T-cell (primary cell): ENCODE measurements around the gene KIF16B. TPM values are rescaled to one million over a fixed set of nuclear protein-coding genes. Genes with fewer than 3 reads are reported as not detected.

Source experiments
- ATAC-seq, 4 experiments: fragments of 200-7000 bp in 3 of 4; fragments of 150-1000 bp in 1 of 4; cut with Tn5 transposase; replicated peaks in 1 of 4; 1 replicate in 3 of 4; 2 replicates in 1 of 4; pipeline ENCODE4 v1.10.0; 2021; ENCODE audit warnings: moderate library complexity in 3 of 4, mild to moderate bottlenecking in 2 of 4, moderate number of reproducible peaks in 1 of 4
- CTCF ChIA-PET, 2 donors: fragments of 300-600 bp; sonication (Branson Sonifier 250); formaldehyde crosslinking; loops; one replicate each; lab custom pipeline; 2022; ENCODE audit warnings: antibody characterized with exemption in 2 of 2; lab: Charles Lee
- POLR2A ChIA-PET, 2 donors: fragments of 300-600 bp; sonication (Branson Sonifier 250); formaldehyde crosslinking; loops; one replicate each; lab custom pipeline; 2022; ENCODE audit warnings: antibody characterized with exemption in 2 of 2; lab: Charles Lee
- DNase-seq, 35 experiments: peaks; one replicate each; pipeline versions ENCODE4 v3.0.0 to v3.0.0-alpha.2; 2013 to 2023
- H3K27ac ChIP-seq: one replicate; pipeline ENCODE4 v1.5.1; 2013; ENCODE audit warnings: low read length
- H3K27me3 ChIP-seq, 2 experiments: replicated peaks in 1 of 2; 1 replicate in 1 of 2; 2 replicates in 1 of 2; pipeline versions ENCODE4 v1.6.1 to v1.7.0; 2013; ENCODE audit warnings: low read length in 1 of 2, mixed read lengths in 1 of 2; ENCODE audit not compliant: control insufficient read depth in 2 of 2, insufficient read depth in 2 of 2; ENCODE audit errors: extremely low read depth in 1 of 2
- H3K36me3 ChIP-seq, 2 donors: 1 replicate in 1 of 2; 2 replicates in 1 of 2; pipeline versions ENCODE4 v1.6.1 to v1.7.0; 2013; ENCODE audit warnings: low read length in 1 of 2; ENCODE audit not compliant: control insufficient read depth in 2 of 2, insufficient read depth in 1 of 2; ENCODE audit errors: extremely low read depth in 1 of 2
- H3K4me1 ChIP-seq, 2 experiments: 1 replicate in 1 of 2; 2 replicates in 1 of 2; pipeline versions ENCODE4 v1.6.1 to v1.7.0; 2013; ENCODE audit warnings: low read length in 2 of 2, mixed read lengths in 1 of 2; ENCODE audit not compliant: insufficient read depth in 2 of 2, control insufficient read depth in 1 of 2; ENCODE audit errors: extremely low read depth in 1 of 2
- H3K4me3 ChIP-seq, 2 donors: 1 replicate in 1 of 2; 2 replicates in 1 of 2; pipeline versions ENCODE4 v1.5.1 to v1.7.0; 2013; ENCODE audit warnings: mild to moderate bottlenecking in 2 of 2, low read length in 1 of 2, moderate library complexity in 1 of 2; ENCODE audit not compliant: control insufficient read depth in 1 of 2; ENCODE audit errors: extremely low read depth in 1 of 2
- H3K9me3 ChIP-seq: 2 replicates; pipeline ENCODE4 v1.7.0; 2013
- H3K27ac Mint-ChIP-seq, 2 donors: one replicate each; pipeline ENCODE4 v1.8.0; 2020 to 2021; ENCODE audit warnings: mild to moderate bottlenecking in 2 of 2, mixed read lengths in 2 of 2
- H3K27me3 Mint-ChIP-seq, 2 donors: one replicate each; pipeline ENCODE4 v1.8.0; 2021 to 2022; ENCODE audit warnings: mixed read lengths in 2 of 2
- H3K36me3 Mint-ChIP-seq: one replicate; pipeline ENCODE4 v1.8.0; 2021; ENCODE audit warnings: mixed read lengths
- H3K4me1 Mint-ChIP-seq, 3 donors: one replicate each; pipeline ENCODE4 v1.8.0; 2020 to 2022; ENCODE audit warnings: mixed read lengths in 3 of 3, mild to moderate bottlenecking in 1 of 3
- H3K4me3 Mint-ChIP-seq, 3 donors: one replicate each; pipeline ENCODE4 v1.8.0; 2020 to 2022; ENCODE audit warnings: mild to moderate bottlenecking in 3 of 3, mixed read lengths in 3 of 3, moderate library complexity in 3 of 3
- H3K9me3 Mint-ChIP-seq, 3 donors: one replicate each; pipeline ENCODE4 v1.8.0; 2020 to 2022; ENCODE audit warnings: mixed read lengths in 3 of 3
- WGBS: methylation state at CpG from one replicate; pipeline ENCODE4 v1.1.5; 2013; ENCODE audit warnings: missing lambda C conversion rate; ENCODE audit not compliant: insufficient coverage; 5-methylcytosine and 5-hydroxymethylcytosine counted together
- total RNA-seq, 35 experiments: library from RNA in 6 of 35; stranded (reverse) in 6 of 35; fragments of 120-200 nt in 1 of 35; gene quantifications; one replicate each; pipeline versions ENCODE4 v1.2.1 to v1.2.4 and lab custom pipeline; 2013 to 2026

Gene KIF16B
- total RNA-seq, 5 donors from 2014 or later (not counting 1 experiment from before 2014, with no cell fraction given) = 6.8 to 10.2 (median 8.7) TPM

DNA sequence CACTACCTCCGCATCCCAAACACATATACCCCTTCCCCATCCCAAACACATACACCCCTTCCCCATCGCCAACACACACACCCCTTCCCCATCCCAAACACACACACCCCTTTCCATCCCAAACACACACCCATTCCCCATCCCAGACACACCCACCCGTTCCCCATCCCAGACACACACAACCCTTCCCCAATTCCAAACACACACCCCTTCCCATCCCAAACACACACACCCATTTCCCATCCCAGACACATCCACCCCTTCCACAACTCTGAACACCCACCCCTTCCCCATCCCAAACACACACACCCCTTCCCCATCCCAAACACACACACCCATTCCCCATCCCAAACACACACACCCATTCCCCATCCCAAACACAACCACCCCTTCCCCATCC, 314.5 kb downstream of the KIF16B start:
- no peaks in the 10 kb centered on the region for H3K4me1 ChIP-seq
- H3K4me3 ChIP-seq = no peak overlapping the region
- ATAC-seq = no peak
- H3K36me3 Mint-ChIP-seq = no peaks in the 10 kb centered on the region
- H3K36me3 ChIP-seq = no peaks in the 10 kb centered on the region
- no peaks in the 10 kb centered on the region for H3K9me3 Mint-ChIP-seq
- peaks cover 0 to 5% of the 10 kb centered on the region in 2 experiments for H3K27me3 ChIP-seq
- ChIA-PET CTCF (no interaction called here), POLR2A (no interaction called here)
- no peak overlapping the region for H3K4me3 Mint-ChIP-seq
- 94% methylated on average over 3 of the region's 3 CpGs for WGBS
- H3K9me3 ChIP-seq = no peaks in the 10 kb centered on the region
- no peaks in the 10 kb centered on the region for H3K4me1 Mint-ChIP-seq
- DNase-seq = no peak
- H3K27ac Mint-ChIP-seq = no peak overlapping the region
- peaks cover 0 to 2% of the 10 kb centered on the region in 2 donors for H3K27me3 Mint-ChIP-seq
- H3K27ac ChIP-seq = no peak overlapping the region

DNA sequence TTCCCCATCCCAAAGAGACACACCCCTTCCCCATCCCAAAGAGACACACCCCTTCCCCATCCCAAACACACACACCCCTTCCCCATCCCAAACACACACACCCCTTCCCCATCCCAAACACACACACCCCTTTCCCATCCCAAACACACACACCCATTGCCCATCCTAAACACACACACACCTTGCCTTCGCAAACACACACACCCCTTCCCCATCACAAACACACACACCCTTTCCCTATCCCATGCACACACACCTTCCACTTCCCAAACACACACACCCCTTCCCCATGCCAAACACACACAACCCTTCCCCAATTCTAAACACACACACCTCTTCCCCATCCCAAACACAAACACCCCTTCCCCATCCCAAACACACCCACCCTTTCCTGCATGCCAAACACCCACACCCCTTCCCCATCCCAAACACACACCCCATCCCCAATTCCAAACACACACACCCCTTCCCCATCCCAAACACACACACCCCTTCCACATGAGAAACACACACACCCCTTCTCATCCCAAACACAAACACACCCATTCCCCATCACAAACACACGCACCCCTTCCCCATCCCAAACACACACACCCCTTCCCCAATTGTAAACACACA, 315.3 kb downstream of the KIF16B start:
- CTCF ChIA-PET = no interaction called here
- H3K4me3 Mint-ChIP-seq = no peak overlapping the region
- POLR2A ChIA-PET = no interaction called here
- peaks cover 0 to 1% of the 10 kb centered on the region in 2 donors for H3K27me3 Mint-ChIP-seq
- H3K36me3 Mint-ChIP-seq = no peaks in the 10 kb centered on the region
- Histone ChIP-seq H3K27ac (no peak overlapping the region), H3K27me3 (no peaks in the 10 kb centered on the region), H3K36me3 (no peaks in the 10 kb centered on the region), H3K4me1 (no peaks in the 10 kb centered on the region), H3K9me3 (no peaks in the 10 kb centered on the region), H3K4me3 (no peak overlapping the region)
- DNase-seq = no peak
- no peak overlapping the region for H3K27ac Mint-ChIP-seq
- no peak for ATAC-seq
- H3K9me3 Mint-ChIP-seq = no peaks in the 10 kb centered on the region
- 100% methylated on average over 1 of the region's 2 CpGs for WGBS
- H3K4me1 Mint-ChIP-seq = no peaks in the 10 kb centered on the region

DNA sequence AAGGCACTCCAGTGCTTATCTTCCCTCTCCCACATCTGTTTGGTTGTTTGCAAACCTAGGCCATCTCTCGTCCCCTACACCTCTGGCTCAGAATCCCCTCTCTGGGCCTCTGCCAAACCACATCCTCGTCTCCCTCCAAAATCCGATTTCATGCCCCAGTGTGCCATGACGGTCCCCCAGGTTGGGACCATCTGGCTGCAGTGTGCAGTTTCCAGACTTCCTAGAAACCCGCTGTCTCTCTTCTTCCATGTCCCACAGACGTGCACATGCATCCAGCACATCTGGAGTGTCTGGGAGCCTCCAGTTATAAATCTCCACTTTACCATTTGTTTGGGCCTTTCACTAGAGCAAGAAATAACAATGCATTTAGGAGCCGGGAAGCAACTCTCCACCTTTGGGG, 316.2 kb downstream of the KIF16B start:
- no peaks in the 10 kb centered on the region for H3K27me3 Mint-ChIP-seq
- H3K27ac Mint-ChIP-seq = no peak overlapping the region
- no peak overlapping the region for H3K27ac ChIP-seq
- H3K27me3 ChIP-seq = no peaks in the 10 kb centered on the region
- ATAC-seq (no peak), DNase-seq (no peak)
- H3K4me3 Mint-ChIP-seq = no peak overlapping the region
- CTCF ChIA-PET = no interaction called here
- H3K4me1 ChIP-seq = no peaks in the 10 kb centered on the region
- H3K4me3 ChIP-seq = no peak overlapping the region
- 88% methylated on average over 5 of the region's 7 CpGs for whole genome bisulfite sequencing
- no peaks in the 10 kb centered on the region for H3K4me1 Mint-ChIP-seq
- no peaks in the 10 kb centered on the region for H3K9me3 ChIP-seq
- H3K36me3 Mint-ChIP-seq = no peaks in the 10 kb centered on the region
- POLR2A ChIA-PET = no interaction called here
- no peaks in the 10 kb centered on the region for H3K9me3 Mint-ChIP-seq
- H3K36me3 ChIP-seq = no peaks in the 10 kb centered on the region

DNA sequence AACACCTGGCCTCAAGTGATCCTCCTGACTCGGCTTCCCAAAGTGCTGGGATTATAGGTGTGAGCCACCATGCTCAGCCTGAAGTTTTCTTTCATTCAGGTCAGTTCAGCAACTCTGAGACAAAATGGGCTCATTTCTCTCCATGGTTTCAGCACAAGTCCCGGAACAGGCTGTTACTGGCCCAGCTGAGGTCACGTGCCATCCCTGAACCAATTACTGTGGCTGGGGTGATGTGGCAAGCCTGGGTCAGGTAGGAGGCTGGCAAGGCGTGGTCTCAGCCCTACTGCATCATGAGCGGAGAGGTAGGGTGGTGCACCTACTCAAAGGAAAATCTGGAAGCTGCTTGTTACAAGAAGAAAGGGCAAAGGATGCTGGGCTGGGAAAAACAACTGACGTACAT, 326.4 kb downstream of the KIF16B start:
- H3K9me3 Mint-ChIP-seq = peaks cover 0 to 5% (median 0%) of the 10 kb centered on the region in 3 donors
- H3K27ac ChIP-seq = no peak overlapping the region
- CTCF ChIA-PET = no interaction called here
- DNase-seq = no peak
- H3K4me3 ChIP-seq = no peak overlapping the region
- no peak overlapping the region for H3K27ac Mint-ChIP-seq
- WGBS = 66% methylated on average over 4 of the region's 6 CpGs
- no peaks in the 10 kb centered on the region for H3K27me3 Mint-ChIP-seq
- H3K4me1 ChIP-seq = no peaks in the 10 kb centered on the region
- no peak overlapping the region for H3K4me3 Mint-ChIP-seq
- no peaks in the 10 kb centered on the region for H3K9me3 ChIP-seq
- no peaks in the 10 kb centered on the region for H3K36me3 ChIP-seq
- peaks cover 0 to 7% of the 10 kb centered on the region in 2 experiments for H3K27me3 ChIP-seq
- H3K36me3 Mint-ChIP-seq = no peaks in the 10 kb centered on the region
- H3K4me1 Mint-ChIP-seq = no peaks in the 10 kb centered on the region
- POLR2A ChIA-PET = no interaction called here
- no peak for ATAC-seq

DNA sequence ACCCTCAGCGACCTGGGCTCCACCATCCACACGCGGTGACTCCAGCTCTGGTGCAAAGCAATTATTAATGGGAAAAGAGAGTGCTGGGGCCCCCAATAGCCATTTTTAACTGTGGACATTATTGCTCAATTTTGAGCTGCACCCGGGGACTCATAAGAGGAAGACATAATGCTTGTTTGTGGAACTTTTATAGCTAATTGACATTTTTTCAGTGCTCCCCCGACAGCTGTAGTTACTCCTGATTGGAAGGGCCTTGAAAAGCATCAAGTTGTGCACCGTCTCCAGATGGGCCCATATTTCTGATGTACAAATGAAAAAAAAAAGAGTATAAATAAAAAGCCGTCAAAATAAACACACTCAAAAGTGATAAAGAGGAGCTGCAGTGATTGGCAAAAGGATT, 327.0 kb downstream of the KIF16B start:
- no peak overlapping the region for H3K27ac ChIP-seq
- WGBS = 86% methylated on average over 4 of the region's 7 CpGs
- POLR2A ChIA-PET = no interaction called here

DNA sequence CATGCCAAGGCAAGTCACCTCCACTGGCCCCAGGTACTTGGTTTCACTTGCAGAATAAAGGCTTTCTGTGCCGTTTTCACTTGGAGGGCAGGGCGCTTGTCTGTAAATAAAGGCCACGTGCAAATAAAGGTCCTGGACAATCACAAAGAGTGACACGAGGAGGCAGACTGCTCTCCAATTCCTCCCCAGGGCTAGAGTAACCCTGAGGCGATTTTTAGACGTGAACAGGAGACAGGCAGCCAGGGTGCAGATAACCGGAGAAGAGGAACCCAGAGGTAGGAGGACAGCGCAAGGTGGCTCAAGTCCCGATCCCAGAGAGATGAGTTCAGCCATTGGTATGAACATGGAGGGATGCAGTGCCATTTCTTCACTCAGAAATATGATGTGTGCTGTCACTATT, 327.4 kb downstream of the KIF16B start:
- Histone ChIP-seq H3K27ac (no peak overlapping the region), H3K4me3 (no peak overlapping the region), H3K4me1 (no peaks in the 10 kb centered on the region), H3K9me3 (no peaks in the 10 kb centered on the region), H3K36me3 (no peaks in the 10 kb centered on the region), H3K27me3 (peaks cover 0 to 7% of the 10 kb centered on the region in 2 experiments)
- Mint-ChIP-seq H3K9me3 (peaks cover 0 to 5% (median 0%) of the 10 kb centered on the region in 3 donors), H3K4me3 (no peak overlapping the region), H3K36me3 (no peaks in the 10 kb centered on the region), H3K27ac (no peak overlapping the region), H3K27me3 (no peaks in the 10 kb centered on the region), H3K4me1 (no peaks in the 10 kb centered on the region)
- POLR2A ChIA-PET = no interaction called here
- ATAC-seq = no peak
- CTCF ChIA-PET = no interaction called here
- DNase-seq = no peak
- 89% methylated on average over 6 of the region's 9 CpGs for WGBS

More for the DNA sequence above, 327.0 kb downstream of the KIF16B start:
- Mint-ChIP-seq H3K4me3 (no peak overlapping the region), H3K27ac (no peak overlapping the region), H3K4me1 (no peaks in the 10 kb centered on the region), H3K9me3 (peaks cover 0 to 5% (median 0%) of the 10 kb centered on the region in 3 donors), H3K27me3 (no peaks in the 10 kb centered on the region), H3K36me3 (no peaks in the 10 kb centered on the region)
- no peaks in the 10 kb centered on the region for H3K36me3 ChIP-seq
- DNase-seq (no peak), ATAC-seq (no peak)
- no peak overlapping the region for H3K4me3 ChIP-seq
- H3K9me3 ChIP-seq = no peaks in the 10 kb centered on the region
- peaks cover 0 to 7% of the 10 kb centered on the region in 2 experiments for H3K27me3 ChIP-seq
- CTCF ChIA-PET = no interaction called here
- no peaks in the 10 kb centered on the region for H3K4me1 ChIP-seq

DNA sequence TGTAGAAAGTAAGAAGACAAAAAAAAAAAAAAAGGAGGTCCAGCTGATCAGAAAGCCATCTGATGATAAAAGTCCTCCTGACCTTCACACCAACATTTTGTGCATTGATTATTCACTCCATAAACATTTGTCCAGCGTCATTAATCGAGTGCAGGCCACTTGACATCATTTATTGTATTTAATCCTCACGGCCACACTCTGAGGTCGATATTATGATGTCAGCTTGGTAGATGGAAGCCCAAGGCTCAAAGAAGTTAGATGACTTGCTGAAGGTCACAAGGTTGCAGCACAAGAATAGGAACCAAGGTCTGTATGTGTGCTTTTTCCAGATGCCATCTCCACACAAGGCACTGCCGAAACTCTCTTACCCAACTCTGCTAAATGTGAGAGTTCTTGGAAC, 328.4 kb downstream of the KIF16B start:
- no peaks in the 10 kb centered on the region for H3K4me1 Mint-ChIP-seq
- H3K27me3 ChIP-seq = peaks cover 0 to 7% of the 10 kb centered on the region in 2 experiments
- H3K27me3 Mint-ChIP-seq = no peaks in the 10 kb centered on the region
- CTCF ChIA-PET = no interaction called here
- no peaks in the 10 kb centered on the region for H3K36me3 ChIP-seq
- no peak overlapping the region for H3K4me3 Mint-ChIP-seq
- H3K4me1 ChIP-seq = no peaks in the 10 kb centered on the region
- H3K9me3 ChIP-seq = no peaks in the 10 kb centered on the region
- POLR2A ChIA-PET = no interaction called here
- H3K27ac Mint-ChIP-seq = no peak overlapping the region
- no peak overlapping the region for H3K27ac ChIP-seq
- H3K36me3 Mint-ChIP-seq = no peaks in the 10 kb centered on the region
- no peak for DNase-seq
- peaks cover 0 to 5% (median 3%) of the 10 kb centered on the region in 3 donors for H3K9me3 Mint-ChIP-seq
- H3K4me3 ChIP-seq = no peak overlapping the region
- no peak for ATAC-seq
- WGBS = 80% methylated on average over 1 of the region's 5 CpGs
